Glomerular visceral epithelial cell (primary cell): Measurements from ENCODE around the gene KRTAP4-9.
"Not testable (repeated sequence)": the region's sequence is repeated elsewhere in the genome, so short reads cannot be mapped to it uniquely, and the experiment has no call there.

Experiments
- DNase-seq: peaks from one replicate; pipeline ENCODE4 v3.0.0-alpha.2; 2016; ENCODE audit errors: extremely low spot score

KRTAP4-9 gene

GRCh38 chr17:41127371-41127770, 22.2 kb downstream of the KRTAP4-9 start:
- DNase-seq = no peak

GRCh38 chr17:41131979-41132378, 26.8 kb downstream of the KRTAP4-9 start:
- DNase-seq = peak; percentile 34

- no peak for DNase-seq
These were observed 28.9 kb downstream of the KRTAP4-9 start for GRCh38 chr17:41133880-41134735.

- not testable (repeated sequence) for DNase-seq
These were observed 34.7 kb downstream of the KRTAP4-9 start for GRCh38 chr17:41139865-41140264.

GRCh38 chr17:41140360-41141131, 35.4 kb downstream of the KRTAP4-9 start, which contains the start of gene KRTAP4-6:
KRTAP4-6 (minus strand) TSS chr17:41140544; CDS start chr17:41140487, 57 bp downstream.
- DNase-seq = peak; percentile 85

- DNase-seq = no peak
These were observed 36.2 kb downstream of the KRTAP4-9 start for GRCh38 chr17:41141361-41141760.

- DNase-seq = no peak
These were observed 39.7 kb downstream of the KRTAP4-9 start for GRCh38 chr17:41144846-41145245.

- no peak for DNase-seq
These were observed 40.1 kb downstream of the KRTAP4-9 start for GRCh38 chr17:41145261-41145660.

GRCh38 chr17:41147531-41148204, 42.5 kb downstream of the KRTAP4-9 start:
- DNase-seq = no peak

- not testable (repeated sequence) for DNase-seq
These were observed 43.9 kb downstream of the KRTAP4-9 start for GRCh38 chr17:41148971-41149651.

- DNase-seq = no peak
These were observed 44.4 kb downstream of the KRTAP4-9 start, which contains the start of gene KRTAP4-5 for GRCh38 chr17:41149652-41149985. KRTAP4-5 (minus strand) TSS chr17:41149825; CDS start chr17:41149767, 58 bp downstream.

GRCh38 chr17:41150026-41150425, 44.8 kb downstream of the KRTAP4-9 start:
- no peak for DNase-seq

GRCh38 chr17:41151525-41151924, 46.3 kb downstream of the KRTAP4-9 start:
- no peak for DNase-seq

- no peak for DNase-seq
These were observed 48.7 kb downstream of the KRTAP4-9 start for GRCh38 chr17:41153856-41154255.
